ENCODE results near the gene RPL12. TPM values are rescaled to one million over a fixed set of nuclear protein-coding genes. Genes with fewer than 3 reads are reported as not detected.

Gene RPL12
- total and polyA plus RNA-seq, 2 of the 13 experiments (the other 11 are each of a cell fraction or from before 2014, with no cell fraction given), result 1,551 to 2,590 TPM

- Histone ChIP-seq H2AFZ (ENCODE audit: low read length) (no peak overlapping the region), H3K27ac (ENCODE audit: extremely low read length, insufficient read depth, low read length) (no peak overlapping the region), H3K4me3 (replicated peaks in 1 of 3; ENCODE audit: insufficient read depth in 1 of 3, low read depth in 2 of 3, low read length in 3 of 3) (no peak overlapping the region), H3K79me2 (ENCODE audit: insufficient read depth, low read length) (no peaks in the 10 kb centered on the region), H3K36me3 (replicated peaks in 1 of 2; ENCODE audit: control insufficient read depth in 1 of 2, insufficient read depth in 2 of 2, low read length in 2 of 2) (no peaks in the 10 kb centered on the region), H3K4me2 (ENCODE audit: low read depth, low read length) (no peak overlapping the region), H4K20me1 (ENCODE audit: insufficient read depth, low read length) (no peaks in the 10 kb centered on the region), H3K9me3 (ENCODE audit: low read length) (no peaks in the 10 kb centered on the region), H3K27me3 (ENCODE audit: control insufficient read depth in 1 of 2, insufficient read depth in 2 of 2, low read length in 2 of 2) (no peaks in the 10 kb centered on the region), H3K9ac (ENCODE audit: insufficient read depth, low read depth, low read length) (no peak overlapping the region), H3K4me1 (ENCODE audit: insufficient read depth, low read length) (0 out of 2 replicates have a peak, but pooled peaks cover 5% of the 10 kb centered on the region)
- FAIRE-seq (no peak), ATAC-seq (no peak), DNase-seq (ENCODE audit: low spot score) (no peak)
- POLR2A ChIA-PET, result interaction anchor here (0.8 to 1.0 kb wide), 3 partner anchors 16 to 54 kb away, joined by 3 to 4 read pairs (median 3); partner anchors contain the start of gene SLC2A8
- TF ChIP-seq MAFK (conservative IDR thresholded peaks at IDR 0.05 in 1 of 2, IDR thresholded peaks at IDR 0.05 in 1 of 2; ENCODE audit: low read length in 2 of 2), result peak; percentile 86 to 89
- peak; percentile 87 for TF ChIP-seq MAFF (IDR thresholded peaks at IDR 0.05; ENCODE audit: low read depth, low read length)
- TF ChIP-seq KAT7 (CRISPR knock-in tag; IDR thresholded peaks at IDR 0.05; ENCODE audit: borderline replicate concordance), result no peak
- BruUV-seq (replicated peaks), result no TSS peak
- CTCF ChIA-PET (ENCODE audit: low intra/inter-chr PET ratio, low total read pairs), result no interaction called here
- intact Hi-C loops (cut with micrococcal nuclease; ENCODE audit: unreplicated experiment) (no loop called here), in situ Hi-C loops (cut with HindIII; ENCODE audit: extremely low pct_ligation_motif_present, low pct_unique_long_range_greater_than_20kb) (no loop called here)
- WGBS (ENCODE audit: low lambda C conversion rate), result 96% methylated on average over 4 of the region's 4 CpGs
Measured at GRCh38 chr9:127415141-127415540, 36.1 kb downstream of the RPL12 start.

DNA sequence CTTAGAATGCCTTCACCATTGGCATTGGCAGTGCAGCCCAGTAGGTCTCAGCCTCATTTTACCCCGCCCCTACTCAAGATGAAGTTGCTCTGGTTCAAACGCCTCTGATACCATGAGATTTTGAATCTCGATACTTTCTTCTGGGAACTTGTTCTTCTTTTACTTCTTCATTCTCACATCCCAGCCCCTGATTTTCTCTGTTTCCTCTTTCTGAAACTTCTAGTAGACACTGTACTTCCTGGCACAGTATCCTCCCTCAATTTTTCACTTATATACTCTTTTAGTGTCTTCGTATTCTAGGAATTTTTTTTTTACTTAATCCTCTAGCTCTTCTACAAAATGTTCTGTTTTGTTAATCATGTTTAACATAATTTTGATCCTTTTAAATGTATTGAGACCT is 40.1 kb downstream of the RPL12 start:
- Histone ChIP-seq H3K79me2 (ENCODE audit: insufficient read depth, low read length) (no peaks in the 10 kb centered on the region), H3K27me3 (ENCODE audit: control insufficient read depth in 1 of 2, insufficient read depth in 2 of 2, low read length in 2 of 2) (no peaks in the 10 kb centered on the region), H2AFZ (ENCODE audit: low read length) (no peak overlapping the region), H3K9ac (ENCODE audit: insufficient read depth, low read depth, low read length) (no peak overlapping the region), H3K4me1 (ENCODE audit: insufficient read depth, low read length) (no peaks in the 10 kb centered on the region), H3K36me3 (replicated peaks in 1 of 2; ENCODE audit: control insufficient read depth in 1 of 2, insufficient read depth in 2 of 2, low read length in 2 of 2) (peaks cover under 1 to 2% of the 10 kb centered on the region in 2 experiments; a peak in 1 of 5 replicates), H3K27ac (ENCODE audit: extremely low read length, insufficient read depth, low read length) (no peak overlapping the region), H3K9me3 (ENCODE audit: low read length) (no peaks in the 10 kb centered on the region), H3K4me2 (ENCODE audit: low read depth, low read length) (no peak overlapping the region), H3K4me3 (replicated peaks in 1 of 3; ENCODE audit: insufficient read depth in 1 of 3, low read depth in 2 of 3, low read length in 3 of 3) (no peak overlapping the region), H4K20me1 (ENCODE audit: insufficient read depth, low read length) (no peaks in the 10 kb centered on the region)
- no peak for ATAC-seq
- intact Hi-C loops (cut with micrococcal nuclease; ENCODE audit: unreplicated experiment), result no loop called here
- no peak for TF ChIP-seq KDM5B (CRISPR knock-in tag; IDR thresholded peaks at IDR 0.05; ENCODE audit: borderline replicate concordance)
- TF ChIP-seq, protein P1, sequence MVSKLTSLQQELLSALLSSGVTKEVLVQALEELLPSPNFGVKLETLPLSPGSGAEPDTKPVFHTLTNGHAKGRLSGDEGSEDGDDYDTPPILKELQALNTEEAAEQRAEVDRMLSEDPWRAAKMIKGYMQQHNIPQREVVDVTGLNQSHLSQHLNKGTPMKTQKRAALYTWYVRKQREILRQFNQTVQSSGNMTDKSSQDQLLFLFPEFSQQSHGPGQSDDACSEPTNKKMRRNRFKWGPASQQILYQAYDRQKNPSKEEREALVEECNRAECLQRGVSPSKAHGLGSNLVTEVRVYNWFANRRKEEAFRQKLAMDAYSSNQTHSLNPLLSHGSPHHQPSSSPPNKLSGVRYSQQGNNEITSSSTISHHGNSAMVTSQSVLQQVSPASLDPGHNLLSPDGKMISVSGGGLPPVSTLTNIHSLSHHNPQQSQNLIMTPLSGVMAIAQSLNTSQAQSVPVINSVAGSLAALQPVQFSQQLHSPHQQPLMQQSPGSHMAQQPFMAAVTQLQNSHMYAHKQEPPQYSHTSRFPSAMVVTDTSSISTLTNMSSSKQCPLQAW (CRISPR knock-in tag; IDR thresholded peaks at IDR 0.05), result no peak
- TF ChIP-seq MBD4 (IDR thresholded peaks at IDR 0.05; ENCODE audit: borderline replicate concordance, low read length), result no peak
- TF ChIP-seq ZNF18 (CRISPR knock-in tag; IDR thresholded peaks at IDR 0.05; ENCODE audit: insufficient replicate concordance), result no peak
- TF ChIP-seq HHEX (CRISPR knock-in tag; IDR thresholded peaks at IDR 0.05), result no peak
- TF ChIP-seq RFXANK (CRISPR knock-in tag; IDR thresholded peaks at IDR 0.05), result no peak
- no peak for TF ChIP-seq ZSCAN12 (CRISPR knock-in tag; IDR thresholded peaks at IDR 0.05)
- no peak for TF ChIP-seq ZSCAN9 (CRISPR knock-in tag; IDR thresholded peaks at IDR 0.05; ENCODE audit: borderline replicate concordance)
- no peak for TF ChIP-seq ZNF891 (CRISPR knock-in tag; IDR thresholded peaks at IDR 0.05)
- no peak for TF ChIP-seq ZNF256 (CRISPR knock-in tag; conservative IDR thresholded peaks at IDR 0.05)
- no TSS peak for BruUV-seq (replicated peaks)
- CTCF ChIA-PET (ENCODE audit: low intra/inter-chr PET ratio, low total read pairs), result no interaction called here
- POLR2A ChIA-PET, result interaction anchor here (1.1 to 3.4 kb wide), 2 partner anchors 9 to 14 kb away, joined by 3 to 12 read pairs; partner anchors contain the start of gene SLC2A8
- FAIRE-seq, result no peak
- DNase-seq (ENCODE audit: low spot score), result no peak
- in situ Hi-C loops (cut with HindIII; ENCODE audit: extremely low pct_ligation_motif_present, low pct_unique_long_range_greater_than_20kb), result no loop called here
- WGBS (ENCODE audit: low lambda C conversion rate), result 98% methylated on average over 4 of the region's 4 CpGs

Data from HepG2 (cell line).